HS-5 (cell line): ENCODE results near the gene EFNA3.

Experiments
- DNase-seq: peaks from one replicate; pipeline ENCODE4 v3.0.0-alpha.2; 2012; ENCODE audit warnings: low read depth

EFNA3 gene

DNA sequence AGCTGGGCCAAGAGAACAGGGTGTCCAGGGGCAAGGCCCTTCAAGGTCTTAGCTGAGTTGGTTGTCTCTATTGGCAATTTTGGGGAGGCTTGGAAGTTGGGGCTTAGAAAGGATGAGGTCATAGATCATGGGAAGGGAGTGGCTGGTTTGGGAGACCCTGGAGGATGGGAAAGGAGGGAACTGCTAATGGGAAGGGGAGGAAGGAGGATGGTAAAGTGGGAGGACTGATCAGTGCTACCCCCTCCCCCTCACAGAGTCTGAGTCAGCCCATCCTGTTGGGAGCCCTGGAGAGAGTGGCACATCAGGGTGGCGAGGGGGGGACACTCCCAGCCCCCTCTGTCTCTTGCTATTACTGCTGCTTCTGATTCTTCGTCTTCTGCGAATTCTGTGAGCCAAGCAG is 10.0 kb upstream of the EFNA3 start:
- DNase-seq, result no peak

DNA sequence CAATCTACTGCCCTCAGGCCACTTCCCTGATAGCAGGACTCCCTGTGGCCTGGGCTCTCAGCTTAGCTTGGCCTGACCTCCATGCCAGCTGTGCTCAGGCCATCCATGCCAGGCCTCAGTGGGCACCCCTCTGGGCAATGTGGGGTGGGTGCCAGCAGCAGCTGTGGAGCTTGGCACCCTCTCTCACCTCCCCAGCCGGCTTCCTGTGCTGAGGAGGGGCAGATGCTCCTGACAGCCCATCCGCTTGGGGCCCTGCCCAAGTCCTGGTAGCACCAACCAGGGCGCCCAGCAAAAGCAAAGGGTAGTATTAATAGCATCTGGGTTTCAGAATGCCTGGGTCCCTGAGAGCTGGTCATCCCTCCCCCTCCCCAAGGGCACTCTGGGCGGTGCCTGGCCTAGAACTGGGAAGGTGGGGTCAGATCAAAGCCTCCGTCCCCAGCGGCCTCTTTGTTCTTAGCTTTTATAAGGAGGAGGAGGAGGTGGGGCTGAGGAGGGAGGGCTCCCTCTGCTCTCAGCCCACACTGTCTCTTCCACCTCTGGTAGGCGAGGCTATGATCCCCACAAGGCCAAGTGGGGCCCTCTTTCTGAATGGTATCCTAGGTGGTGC is 9.0 kb upstream of the EFNA3 start:
- DNase-seq, result no peak

GRCh38 chr1:155070158-155070621 is 8.4 kb upstream of the EFNA3 start:
- DNase-seq, result no peak

DNA sequence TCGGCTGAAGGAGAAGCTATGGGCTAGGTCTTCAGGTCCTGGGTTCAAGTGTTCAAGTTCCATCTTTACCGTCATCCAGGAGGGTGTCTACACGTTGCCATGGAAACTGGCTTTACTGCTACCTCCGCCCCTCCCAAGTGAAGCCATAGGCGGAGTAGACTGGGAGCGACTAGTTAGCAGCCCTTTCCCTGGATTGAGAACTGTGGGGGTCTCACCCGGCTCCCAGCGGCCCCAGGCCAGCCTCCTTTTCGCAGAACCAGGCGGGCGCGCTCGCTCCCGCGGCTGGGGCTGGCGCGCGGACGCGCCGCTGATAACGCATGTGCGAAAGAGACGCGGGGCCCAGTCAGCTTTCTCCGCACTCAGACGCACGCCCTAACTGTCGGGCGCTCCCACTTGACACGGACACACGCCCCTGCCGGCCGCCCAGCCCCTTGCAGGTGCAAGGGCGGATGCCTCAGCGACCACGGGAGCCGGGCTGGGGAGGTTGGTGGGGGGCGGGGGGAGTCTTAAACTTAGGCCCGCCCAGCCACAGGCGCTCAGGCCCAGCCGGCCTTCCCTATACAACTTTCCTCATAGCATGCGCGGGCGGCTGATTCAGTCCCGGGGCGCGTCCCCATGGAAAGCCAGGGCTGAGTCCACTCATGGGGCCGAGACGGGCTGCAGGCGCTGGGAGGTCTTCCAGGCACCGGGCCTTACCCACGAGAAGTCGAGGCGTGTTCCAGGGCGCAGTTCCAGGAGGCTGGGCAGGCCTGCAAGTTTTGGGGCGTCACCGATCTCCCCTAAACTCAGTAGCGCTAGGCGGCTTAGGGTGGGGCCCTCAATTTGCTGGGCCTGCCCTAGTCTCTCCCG is 7.7 kb upstream of the EFNA3 start:
- DNase-seq, result no peak

DNA sequence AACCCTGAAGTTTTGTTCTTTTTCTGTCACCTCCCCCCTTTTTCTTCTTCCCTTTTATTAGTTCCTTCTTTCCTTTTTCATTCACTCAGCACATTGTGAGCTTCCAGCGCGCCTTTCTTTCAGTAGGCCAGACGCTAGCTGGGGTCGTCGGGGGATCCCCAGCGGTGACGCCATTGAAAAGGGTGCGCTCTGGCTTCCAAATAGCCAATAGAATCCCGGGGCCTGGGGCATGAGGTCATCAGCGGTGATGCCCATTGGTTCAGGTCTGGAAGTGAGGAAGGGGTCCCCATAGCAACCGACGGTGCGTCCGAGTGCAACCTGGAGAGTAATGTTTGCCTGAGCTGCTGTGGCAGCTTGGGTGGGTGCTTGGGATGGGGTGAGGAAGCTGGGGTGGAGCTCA is 6.9 kb upstream of the EFNA3 start:
- no peak for DNase-seq

GRCh38 chr1:155072531-155073289 is 5.9 kb upstream of the EFNA3 start:
- no peak for DNase-seq

GRCh38 chr1:155073377-155074242 is 5.0 kb upstream of the EFNA3 start:
- no peak for DNase-seq

- no peak for DNase-seq
These were observed 3.1 kb upstream of the EFNA3 start for GRCh38 chr1:155075535-155075934.

DNA sequence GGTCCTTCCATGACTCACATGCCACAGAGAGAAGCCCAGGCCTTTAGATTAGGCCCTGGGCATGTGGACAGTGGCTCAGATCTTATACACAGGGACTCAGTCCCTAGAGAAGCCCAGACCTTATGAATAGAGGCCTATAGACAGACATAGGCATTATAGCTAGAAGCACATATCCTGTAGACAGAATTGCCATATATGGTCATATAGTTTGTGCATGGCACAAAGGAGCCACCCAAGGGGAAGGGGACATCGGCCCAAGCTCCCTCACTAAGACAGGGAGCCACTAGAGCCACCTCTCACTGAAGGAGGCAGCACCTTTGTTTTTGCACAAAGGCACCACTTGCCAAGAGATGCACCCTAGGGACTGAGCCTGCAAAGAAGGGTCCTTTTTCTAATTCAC is 2.3 kb upstream of the EFNA3 start:
- no peak for DNase-seq

DNA sequence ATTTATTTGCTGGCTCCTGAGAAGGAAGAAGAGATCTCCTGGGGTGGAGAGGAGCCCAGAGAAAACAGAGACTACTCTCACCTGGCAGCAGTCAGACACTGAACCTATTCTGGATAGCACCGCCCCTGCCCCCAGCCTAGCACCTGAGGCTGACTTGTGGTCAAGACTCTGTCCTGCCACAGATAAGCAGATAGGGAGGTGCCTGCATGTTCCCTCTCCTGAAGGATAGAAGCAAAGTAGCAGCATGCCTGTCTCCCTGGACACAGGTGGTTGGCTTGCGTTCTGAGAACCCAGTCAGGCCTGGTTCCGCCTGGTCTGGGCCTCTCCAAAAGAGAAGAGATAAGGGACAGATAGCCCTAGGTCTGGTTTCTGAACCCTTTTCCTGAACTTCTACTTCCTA is 1.3 kb upstream of the EFNA3 start:
- DNase-seq, result no peak

- DNase-seq, result no peak
These were observed 735 bp upstream of the EFNA3 start for GRCh38 chr1:155077758-155078445.

- no peak for DNase-seq
These were observed 511 bp downstream of the EFNA3 start for GRCh38 chr1:155079210-155079486.

GRCh38 chr1:155079487-155080311 is 1.1 kb downstream of the EFNA3 start:
- no peak for DNase-seq

GRCh38 chr1:155080312-155081228 is 1.9 kb downstream of the EFNA3 start:
- DNase-seq, result no peak

DNA sequence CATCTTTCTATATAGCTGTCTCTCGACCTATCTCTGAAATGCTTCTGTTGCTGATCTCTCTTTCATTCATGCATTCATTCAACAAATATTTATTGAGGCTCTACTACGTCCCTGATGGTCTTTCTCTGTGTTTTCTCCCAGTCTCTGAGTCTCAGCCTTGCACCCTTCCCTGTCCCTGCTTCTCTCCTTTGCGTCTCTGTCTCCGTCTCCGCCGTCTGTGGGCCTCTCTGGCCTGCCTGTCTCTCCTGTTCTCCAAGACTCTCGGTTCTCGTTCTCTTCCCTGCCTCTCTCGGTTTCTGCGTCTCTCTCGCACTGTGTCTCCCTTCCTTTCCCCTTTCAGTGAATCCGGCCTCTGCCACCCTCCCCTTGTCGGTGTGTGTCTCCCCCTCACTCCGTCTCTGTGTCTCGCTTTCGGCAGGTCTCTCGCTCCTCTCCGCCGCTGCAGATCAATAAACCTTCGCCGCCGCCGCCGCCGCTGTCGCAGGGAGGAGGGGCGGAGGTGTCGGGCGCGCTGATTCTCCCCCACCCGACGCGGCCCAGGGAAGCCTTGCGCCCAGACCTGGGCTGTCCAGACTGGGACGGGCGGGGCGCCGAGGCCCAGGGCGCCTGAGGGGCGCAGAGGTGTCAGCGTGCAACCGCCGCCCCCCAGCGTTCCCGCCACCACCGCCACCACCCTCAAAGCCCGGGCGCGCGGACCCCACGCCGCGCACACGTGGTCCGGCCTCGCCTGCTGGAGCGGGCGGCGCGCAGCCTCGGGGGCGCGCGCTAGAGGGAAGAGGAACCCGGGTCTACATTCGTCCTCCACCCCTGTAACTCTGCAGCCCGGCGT is 3.0 kb downstream of the EFNA3 start:
- no peak for DNase-seq

DNA sequence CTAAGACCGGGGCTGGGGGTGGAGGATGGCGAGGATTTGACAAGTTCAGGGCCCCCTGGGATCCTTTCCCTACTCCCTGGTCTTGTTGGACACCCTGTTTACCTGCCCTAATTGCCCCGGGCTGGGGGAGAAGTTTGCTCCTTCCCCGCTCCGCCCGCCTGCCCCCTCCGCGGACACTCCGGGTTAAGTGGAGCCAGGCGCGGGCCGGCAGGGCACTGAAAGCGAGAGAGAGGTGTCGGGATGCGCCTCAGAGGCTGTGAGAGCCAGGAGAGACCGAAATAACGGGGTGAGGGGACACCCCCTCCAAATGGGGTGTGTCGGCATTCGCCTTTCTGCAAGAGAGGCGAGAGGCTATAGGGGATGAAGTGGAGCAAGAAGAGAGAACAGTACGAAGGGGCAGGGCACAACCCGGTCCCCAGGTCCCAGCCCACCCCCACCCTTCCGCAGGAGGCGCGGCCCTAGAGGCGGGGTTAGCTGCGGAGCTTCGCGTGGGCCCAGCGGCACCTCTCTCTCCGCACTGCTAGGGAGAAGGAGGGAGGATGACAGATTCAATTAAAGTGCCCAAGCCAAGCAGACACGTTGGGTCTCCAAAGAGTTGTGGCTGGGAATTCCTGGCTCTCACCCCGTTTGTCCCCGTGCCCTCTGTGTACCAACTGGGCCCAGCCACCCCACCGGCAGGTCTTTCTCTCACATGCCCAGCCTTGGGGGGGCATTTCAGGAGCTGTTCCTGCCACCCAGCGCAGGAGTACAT is 3.8 kb downstream of the EFNA3 start:
- DNase-seq, result no peak

- no peak for DNase-seq
These were observed 4.5 kb downstream of the EFNA3 start for GRCh38 chr1:155083052-155083541.
